HG03139 (cell line): Measurements from ENCODE around the gene NECTIN2.
"Not testable (repeated sequence)": the region's sequence is repeated elsewhere in the genome, so short reads cannot be mapped to it uniquely, and the experiment has no call there.

ENCODE experiments used
- ATAC-seq: cut with Tn5 transposase; IDR thresholded peaks from one replicate; pipeline ENCODE4 v1.9.1; 2021; ENCODE audit not compliant: unreplicated experiment

The NECTIN2 gene

GRCh38 chr19:44816301-44816700, 29.8 kb upstream of the NECTIN2 start:
- no peak for ATAC-seq

GRCh38 chr19:44817725-44818465, 28.2 kb upstream of the NECTIN2 start:
- ATAC-seq: no peak

GRCh38 chr19:44818466-44819031, 27.5 kb upstream of the NECTIN2 start:
- no peak for ATAC-seq

- no peak for ATAC-seq
Measured at GRCh38 chr19:44819246-44819832, 26.8 kb upstream of the NECTIN2 start.

GRCh38 chr19:44820648-44821609, 25.2 kb upstream of the NECTIN2 start:
- ATAC-seq: no peak

GRCh38 chr19:44822177-44822576, 23.9 kb upstream of the NECTIN2 start:
- ATAC-seq: no peak

GRCh38 chr19:44822670-44823372, 23.3 kb upstream of the NECTIN2 start:
- no peak for ATAC-seq

- no peak for ATAC-seq
Measured at GRCh38 chr19:44823373-44823698, 22.8 kb upstream of the NECTIN2 start.

GRCh38 chr19:44824761-44825160, 21.3 kb upstream of the NECTIN2 start:
- ATAC-seq: no peak

- not testable (repeated sequence) for ATAC-seq
Measured at GRCh38 chr19:44832875-44833274, 13.2 kb upstream of the NECTIN2 start.

GRCh38 chr19:44834399-44834798, 11.7 kb upstream of the NECTIN2 start:
- ATAC-seq: not testable (repeated sequence)

- no peak for ATAC-seq
Measured at GRCh38 chr19:44839276-44839675, 6.8 kb upstream of the NECTIN2 start.

GRCh38 chr19:44840811-44841210, 5.3 kb upstream of the NECTIN2 start:
- ATAC-seq: no peak

- no peak for ATAC-seq
Measured at GRCh38 chr19:44841231-44841630, 4.9 kb upstream of the NECTIN2 start.

- ATAC-seq: no peak
Measured at GRCh38 chr19:44845286-44845611, 848 bp upstream of the NECTIN2 start.

- ATAC-seq: no peak
Measured at GRCh38 chr19:44846455-44847143, 502 bp downstream of the NECTIN2 start.

GRCh38 chr19:44847144-44848035, 1.3 kb downstream of the NECTIN2 start:
- ATAC-seq: no peak

GRCh38 chr19:44848036-44848811, 2.1 kb downstream of the NECTIN2 start:
- ATAC-seq: no peak
